NAMALWA (cell line): ENCODE measurements around the gene DNMT3B.
"Not testable (repeated sequence)": the region's sequence is repeated elsewhere in the genome, so short reads cannot be mapped to it uniquely, and the experiment has no call there.

Source experiments
- DNase-seq: peaks from one replicate; pipeline ENCODE4 v3.0.0-alpha.2; 2015; ENCODE audit warnings: low spot score

The DNMT3B gene

DNA sequence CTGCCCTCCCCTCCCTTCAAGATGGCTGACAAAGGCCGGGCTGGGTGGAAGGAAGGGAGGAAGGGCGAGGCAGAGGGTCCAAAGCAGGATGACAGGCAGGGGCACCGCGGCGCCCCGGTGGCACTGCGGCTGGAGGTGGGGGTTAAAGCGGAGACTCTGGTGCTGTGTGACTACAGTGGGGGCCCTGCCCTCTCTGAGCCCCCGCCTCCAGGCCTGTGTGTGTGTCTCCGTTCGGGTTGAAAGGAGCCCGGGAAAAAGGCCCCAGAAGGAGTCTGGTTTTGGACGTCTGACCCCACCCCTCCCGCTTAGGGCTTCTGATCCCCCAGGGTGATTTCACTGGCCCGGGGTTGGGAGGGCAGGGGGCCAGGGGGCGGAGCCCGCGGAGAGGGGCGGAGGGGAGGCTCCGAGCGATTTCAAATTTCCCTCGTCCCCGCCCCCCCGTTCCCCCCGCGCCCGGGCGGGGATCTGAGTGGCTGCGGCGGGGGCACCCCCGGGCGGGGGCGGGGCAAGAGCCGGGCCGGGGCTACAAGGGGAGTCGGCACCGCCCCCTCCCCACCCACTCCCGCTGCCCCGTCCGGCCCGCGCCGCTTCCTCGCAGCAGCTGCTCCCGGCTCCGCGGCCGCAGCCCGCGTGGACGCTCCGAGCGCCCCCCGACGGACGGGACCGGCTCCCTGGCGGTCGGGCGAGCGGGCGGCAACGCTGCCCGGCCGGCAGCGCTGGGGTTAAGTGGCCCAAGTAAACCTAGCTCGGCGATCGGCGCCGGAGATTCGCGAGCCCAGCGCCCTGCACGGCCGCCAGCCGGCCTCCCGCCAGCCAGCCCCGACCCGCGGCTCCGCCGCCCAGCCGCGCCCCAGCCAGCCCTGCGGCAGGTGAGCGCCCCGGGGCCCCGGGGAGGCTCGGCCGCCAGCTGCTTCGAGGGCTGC is at the start of gene DNMT3B:
Gene DNMT3B (plus strand): TSS at position 555 of the 923 bp plus-strand sequence. CDS start 17,939 bp downstream, outside the sequence.
- peak; percentile 85 for DNase-seq

DNA sequence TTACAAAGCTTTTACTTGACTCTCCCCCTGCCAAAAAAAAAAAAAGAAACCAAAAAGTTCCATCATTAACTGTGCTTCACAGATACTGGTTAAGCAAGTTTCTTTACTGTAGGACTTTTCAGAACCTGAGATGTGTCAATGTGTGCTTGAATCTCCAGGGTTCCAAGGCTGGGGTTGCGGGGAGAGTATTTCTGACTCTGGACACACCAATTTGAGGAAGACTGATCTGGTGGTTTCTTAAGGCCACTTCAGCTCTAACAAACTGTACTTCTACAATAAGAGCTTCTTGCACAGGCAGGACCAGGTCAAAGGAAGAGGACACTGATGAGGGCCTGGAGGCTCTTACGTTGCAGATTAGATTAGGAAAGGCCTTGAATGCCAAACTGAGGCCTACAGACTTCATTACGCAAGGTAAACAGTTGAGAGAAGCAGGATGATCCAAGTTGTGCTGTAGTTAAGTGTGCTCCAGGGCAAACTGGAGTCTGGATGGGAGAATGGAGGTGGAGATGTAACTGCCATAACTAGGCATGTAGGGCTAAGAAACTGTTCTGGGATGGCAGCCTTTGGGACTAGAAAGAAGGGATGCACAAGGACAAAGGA is 43.3 kb upstream of the DNMT3B start:
- DNase-seq: no peak

DNA sequence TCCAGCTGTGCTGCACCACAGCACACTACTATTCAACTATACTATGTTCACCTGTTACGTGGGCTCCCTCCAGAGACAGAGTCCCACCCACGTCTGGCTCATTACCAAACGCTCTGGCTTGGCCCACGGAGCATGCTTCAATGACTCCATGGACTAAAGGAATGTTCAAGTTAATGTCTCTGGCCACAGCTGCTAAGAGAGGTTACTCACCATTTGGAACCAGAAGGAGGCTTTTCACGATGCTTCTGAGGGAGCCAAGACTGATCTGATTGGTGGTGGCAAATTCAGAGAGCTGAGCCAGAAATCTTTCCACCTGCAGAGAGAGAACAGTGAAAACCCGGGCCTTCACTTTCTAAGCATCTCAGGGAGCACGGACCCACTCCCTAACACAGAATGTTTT is 34.5 kb upstream of the DNMT3B start:
- no peak for DNase-seq

DNA sequence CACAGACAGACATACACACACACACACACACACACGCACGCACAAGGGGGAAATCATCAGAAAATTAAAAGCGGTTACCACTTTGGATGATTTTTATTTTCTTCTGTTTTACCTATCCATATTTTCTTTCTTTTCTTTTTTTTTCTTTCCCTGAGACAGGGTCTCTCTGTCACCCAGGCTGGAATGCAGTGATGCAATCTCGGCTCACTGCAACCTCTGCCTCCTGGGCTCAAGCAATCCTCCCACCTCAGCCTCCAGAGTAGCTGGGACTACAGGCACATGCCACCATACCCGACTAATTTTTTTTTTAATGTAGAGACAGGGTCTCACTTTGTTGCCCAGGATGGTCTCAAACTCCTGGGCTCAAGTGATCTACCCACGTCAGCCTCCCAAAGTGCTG is 33.8 kb upstream of the DNMT3B start:
- not testable (repeated sequence) for DNase-seq

DNA sequence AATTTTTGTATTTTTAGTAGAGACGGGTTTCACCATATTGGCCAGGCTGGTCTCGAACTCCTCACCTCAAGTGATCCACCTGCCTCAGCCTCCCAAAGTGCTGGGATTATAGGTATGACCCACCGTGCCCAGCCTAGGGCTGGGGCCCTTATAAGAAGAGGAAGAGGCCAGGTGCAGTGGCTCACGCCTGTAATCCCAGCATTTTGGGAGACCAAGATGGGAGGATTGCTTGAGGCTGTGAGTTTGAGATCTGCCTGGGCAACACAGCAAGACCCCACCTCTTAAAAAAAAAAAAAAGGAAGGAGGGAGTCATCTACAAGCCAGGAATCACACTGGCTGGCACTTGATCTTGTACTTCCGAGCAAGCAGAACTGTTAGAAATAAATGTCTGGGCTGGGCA is 32.9 kb upstream of the DNMT3B start:
- not testable (repeated sequence) for DNase-seq

DNA sequence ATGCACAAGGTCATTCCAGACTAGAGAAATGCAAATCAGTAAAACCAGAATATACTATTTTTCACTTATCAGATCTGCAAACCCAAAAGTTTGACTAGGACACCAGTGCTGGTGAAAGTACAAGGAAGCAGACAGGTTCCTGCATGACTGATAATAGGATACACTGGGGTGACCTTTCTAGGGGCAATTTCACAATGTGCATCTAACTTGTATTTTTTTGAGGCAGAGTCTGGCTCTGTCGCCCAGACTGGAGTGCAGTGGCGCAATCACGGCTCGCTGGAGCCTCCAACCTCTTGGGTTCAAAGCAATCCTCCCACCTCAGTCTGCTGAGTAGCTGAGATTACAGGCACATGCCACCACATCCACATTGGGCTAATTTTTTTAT is 30.3 kb upstream of the DNMT3B start:
- DNase-seq: no peak

DNA sequence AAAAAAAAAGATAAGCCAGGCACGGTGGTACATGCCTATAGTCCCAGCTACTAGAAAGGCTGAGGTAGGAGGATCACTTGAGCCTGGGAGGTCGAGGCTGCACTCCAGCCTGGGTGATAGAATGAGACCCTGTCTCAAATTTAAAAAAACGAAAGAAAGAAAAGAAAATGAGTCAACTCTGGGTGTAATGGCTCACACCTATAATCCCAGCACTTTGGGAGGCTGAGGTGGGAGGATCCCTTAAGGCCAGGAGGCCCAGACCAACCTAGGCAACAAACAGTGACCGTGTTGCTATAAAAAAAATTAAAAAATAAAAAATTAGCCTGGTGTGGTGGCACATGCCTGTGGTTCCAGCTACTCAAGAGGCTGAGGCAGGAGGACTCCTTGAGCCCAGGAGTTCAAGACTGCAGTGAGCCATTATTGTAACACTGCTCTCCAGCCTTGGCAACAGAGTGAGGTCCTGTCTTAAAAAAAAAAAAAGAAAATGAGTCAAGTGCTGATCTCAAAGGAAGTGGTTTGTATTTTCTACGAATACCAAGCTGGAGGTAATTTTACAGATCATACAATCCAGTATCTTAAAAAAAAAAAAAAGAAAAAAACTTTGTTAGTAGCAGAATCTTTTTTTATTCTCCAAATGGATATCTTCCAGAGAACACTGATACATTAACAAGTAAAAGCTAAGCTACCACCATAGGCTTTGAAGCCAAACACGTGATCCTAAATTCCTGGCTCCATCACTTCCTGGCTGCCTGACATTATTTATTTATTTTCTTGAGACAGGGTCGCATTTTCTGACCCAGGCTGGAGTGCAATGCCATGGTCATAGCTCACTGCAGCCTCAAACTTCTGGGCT is 24.6 kb upstream of the DNMT3B start:
- no peak for DNase-seq

DNA sequence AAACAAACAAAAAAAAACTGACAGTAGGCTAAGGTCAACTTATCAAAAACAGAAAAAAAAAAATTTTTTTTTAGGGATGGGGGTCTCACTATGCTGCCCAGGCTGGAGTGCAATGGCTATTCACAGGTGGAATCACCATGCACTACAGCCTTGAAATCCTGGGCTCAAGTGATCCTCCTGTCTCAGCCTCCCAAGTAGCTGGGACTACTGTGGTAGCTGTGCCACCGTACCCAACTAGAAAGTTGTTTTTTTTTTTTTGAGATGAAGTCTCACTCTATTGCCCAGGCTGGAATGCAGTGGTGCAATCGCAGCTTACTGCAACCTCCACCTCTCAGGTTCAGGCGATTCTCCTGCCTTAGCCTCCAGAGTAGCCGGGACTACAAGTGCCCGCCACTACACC is 21.0 kb upstream of the DNMT3B start:
- DNase-seq: no peak

DNA sequence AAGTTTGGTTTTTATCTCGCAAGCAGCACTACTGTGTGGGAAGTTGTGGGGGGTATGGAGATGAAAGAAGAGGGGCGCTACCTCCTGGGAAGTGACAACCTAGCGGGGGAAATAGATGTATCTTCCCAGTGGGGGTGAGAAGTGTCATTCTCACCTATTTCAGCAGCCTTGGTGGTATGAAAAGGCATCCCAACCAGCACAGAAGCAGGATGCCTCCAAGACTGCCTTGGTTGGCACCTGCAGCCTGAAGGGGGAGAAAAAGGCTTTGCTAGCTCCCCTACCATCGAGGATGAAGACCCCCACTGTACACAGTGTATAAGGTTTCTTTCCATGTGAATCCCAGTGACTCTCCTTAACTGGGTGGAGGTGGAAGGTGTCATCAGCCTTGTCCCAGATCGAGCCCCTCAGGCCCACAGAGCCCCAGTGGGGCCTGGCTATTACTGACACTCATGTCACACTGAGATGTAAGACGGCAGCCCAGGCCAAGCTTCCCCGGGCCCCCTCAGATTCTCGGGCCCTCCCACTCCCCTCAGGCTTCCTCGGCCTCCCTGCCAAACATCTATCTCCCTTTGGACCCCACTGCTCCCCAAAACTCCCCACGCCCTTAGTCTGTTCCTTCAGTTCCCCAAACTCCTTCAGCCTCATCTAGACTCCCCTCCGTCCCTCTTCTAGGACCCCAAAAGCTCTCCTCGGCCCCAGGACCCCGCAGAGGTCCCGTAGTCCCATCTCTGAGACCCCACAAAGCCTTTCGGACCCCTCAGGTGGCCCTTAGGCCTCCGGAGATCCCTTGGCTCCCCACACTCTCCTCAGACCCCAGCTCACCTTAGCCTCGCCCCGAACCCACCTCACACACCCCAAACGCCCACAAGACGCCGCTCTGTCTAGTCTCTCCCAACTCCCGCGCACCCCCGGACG is 19.6 kb upstream of the DNMT3B start:
- DNase-seq: peak; percentile 42

DNA sequence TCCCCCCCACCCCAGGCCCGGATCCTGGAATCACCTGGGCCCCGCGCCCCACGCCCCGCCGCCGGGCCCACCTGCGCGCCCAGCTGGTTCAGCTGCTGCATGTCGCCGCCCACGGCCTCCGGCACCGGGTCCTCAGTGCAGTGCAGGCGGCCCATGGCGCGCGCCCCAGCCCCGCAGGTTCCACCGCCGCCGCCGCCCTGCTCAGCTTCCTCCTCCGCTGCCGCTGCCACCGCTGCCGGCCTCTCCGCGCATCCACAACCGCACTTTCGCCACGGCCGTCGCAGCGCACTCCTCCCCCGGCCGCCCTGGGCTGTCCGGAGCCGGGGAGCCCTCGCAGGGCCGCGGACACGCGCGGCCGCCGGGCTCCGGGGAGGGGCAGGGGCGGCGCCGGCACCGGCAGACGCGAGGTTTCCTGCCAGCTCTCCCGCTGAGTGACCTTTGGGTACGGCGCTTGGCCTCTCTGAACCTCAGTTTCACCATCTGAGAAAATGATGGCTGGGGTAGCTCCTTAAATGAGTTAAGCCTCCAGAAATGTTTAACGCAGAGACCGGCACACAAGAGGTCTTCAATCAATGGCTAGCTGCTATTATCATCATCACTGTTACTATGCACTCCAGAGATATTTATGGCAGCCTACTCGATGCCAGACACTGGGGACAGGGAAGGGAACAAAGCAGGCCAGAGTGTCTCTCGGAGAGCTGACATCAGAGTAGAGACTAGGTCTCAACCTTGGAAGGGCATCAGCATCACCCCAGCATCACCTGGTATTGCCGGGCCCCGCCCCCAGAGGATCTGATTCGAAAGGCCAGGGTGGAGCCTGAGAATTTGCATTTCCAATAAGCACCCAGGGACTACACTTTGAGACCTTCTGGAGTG is 18.7 kb upstream of the DNMT3B start, which contains the start of gene COMMD7:
Gene COMMD7 (minus strand): TSS at position 231 of the 876 bp plus-strand sequence. CDS start 76 bp downstream, at position 155.
- DNase-seq: peak; percentile 87

DNA sequence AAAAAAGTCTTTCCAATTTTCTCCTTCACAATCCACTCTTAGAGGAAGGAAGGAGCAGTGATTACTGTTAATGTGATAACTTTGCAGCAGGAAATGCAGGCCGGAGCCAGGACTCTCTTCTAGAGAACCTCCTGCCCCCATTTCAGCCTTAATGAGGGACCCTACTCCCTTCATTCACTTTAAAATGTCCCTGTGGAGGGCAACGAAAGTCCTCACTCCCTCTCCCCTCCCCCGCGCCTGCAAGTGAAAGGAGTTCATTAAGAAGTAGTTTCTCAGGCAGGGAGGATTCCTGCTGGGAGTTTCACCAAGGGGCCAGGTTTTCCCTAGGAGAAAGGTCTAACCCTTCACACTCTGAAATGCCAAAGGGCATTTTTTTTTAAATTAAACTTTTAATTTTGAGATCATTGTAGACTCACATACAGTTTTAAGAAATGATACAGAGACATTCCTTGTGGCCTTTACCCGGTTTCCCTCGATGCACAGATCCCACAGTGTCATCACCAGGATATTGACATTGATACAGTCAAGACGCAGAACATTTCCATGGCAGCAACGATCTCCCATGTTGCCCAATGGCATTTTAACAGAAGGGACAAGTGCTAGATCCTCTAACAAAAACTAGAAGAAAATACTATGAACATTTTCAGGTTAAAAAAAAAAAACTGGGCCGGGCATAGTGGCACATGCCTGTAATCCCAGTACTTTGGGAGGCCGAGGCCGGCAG is 12.1 kb upstream of the DNMT3B start:
- no peak for DNase-seq

DNA sequence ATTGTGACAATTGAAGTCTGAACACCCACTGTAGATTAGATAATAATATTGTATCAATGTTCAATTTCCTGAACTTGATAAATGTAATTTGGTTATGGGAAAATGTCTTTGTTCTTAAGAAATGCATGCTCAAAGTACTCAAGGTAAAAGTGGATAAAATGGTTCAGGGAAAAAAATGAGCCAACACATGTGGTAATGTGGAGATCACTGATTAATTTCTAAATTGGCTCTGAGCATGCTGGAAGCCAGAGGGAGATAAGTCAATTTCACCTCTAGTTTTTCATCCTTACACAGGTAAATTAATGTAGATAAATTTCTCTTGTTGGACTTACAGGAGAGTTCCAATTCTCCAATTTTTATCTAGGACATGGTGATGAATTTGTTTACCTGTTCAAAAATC is 10.9 kb upstream of the DNMT3B start:
- DNase-seq: no peak

DNA sequence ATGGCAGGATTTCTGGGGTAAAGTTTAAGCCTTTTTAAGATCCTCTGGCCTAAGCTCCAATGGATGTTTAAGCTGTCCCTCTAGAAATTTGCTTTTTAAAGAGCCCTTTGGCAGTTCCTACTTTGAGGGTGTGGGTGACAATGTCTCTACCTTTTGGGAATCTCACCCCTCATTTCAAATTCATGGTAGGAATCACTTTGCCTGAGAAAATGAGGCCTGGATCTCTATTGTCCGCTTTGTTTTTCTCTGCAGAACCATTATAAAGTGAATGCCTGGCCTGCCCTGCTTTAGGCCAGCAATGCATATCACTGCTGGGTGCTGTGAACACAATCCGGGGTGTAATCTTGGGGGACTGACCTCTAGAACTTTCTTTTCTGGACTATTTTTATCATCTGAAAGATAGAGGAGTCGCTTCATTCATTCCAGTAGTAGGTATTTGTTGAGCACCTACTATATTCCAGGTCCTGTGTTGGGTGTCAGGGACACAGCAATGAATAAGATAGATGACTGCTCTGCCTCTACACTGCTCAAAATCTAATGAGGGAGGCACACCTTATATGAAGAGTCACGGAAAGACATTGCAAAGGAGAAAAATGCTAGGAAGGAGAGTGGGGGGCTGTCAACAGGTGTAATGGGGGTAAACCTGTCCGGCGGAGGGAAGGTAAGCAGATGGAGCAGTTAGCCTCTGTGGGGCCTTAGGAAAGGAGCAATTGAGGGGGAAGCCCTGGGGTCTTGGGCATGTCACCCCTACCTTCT is 10.3 kb upstream of the DNMT3B start:
- DNase-seq: no peak

DNA sequence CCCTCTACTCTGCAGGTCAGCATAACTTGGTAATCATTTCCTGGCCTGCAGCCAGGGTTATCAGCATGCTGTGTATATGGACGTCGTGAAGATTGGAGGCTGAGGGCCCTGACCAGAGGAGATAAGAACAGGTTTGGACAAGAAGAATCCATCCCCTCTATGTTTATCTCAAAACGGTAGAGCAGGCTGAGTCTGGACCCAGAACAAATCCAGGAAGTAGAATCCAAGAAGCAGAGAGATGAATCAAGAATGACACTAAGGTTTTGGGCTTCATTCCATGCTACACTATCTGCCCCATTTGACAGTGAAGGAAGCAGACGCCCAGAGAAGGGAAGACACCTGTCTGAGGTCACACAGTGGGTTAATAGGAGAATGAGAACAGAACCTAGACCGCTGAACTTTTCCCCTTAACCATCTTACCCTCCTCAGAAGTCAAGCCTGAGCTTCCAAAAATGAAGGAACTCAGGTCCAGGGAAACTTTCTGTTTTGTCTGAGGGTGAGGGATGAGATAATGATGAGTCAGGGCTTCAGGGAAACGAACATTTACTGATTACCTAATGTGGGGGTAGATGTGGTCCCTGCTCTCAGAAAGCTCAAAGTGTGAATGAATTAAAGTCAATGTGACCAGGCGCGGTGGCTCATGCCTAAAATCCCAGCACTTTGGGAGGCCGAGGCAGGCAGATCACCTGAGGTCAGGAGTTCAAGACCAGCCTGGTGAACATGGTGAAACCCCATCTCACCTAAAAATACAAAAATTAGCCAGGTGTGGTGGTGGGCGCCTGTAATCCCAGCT is 9.5 kb upstream of the DNMT3B start:
- DNase-seq: no peak

DNA sequence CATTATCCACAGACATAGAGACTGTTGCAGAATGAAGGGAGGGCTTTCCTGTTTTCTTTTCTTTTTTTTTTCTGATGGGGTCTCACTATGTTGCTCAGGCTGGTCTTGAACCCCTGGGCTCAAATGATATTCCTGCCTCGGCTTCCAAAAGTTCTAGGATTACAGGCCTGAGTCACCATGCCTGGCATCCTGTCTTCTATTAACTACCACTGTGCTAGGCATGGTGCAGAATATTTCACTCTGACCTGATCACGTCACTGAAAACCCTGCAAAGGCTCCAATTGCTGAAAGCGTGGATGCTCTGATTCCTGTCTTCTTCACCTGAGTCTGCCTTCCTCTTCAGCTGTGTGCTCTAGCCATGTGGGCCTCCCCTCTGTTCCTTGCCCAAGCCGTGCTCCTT is 8.5 kb upstream of the DNMT3B start:
- DNase-seq: no peak

DNA sequence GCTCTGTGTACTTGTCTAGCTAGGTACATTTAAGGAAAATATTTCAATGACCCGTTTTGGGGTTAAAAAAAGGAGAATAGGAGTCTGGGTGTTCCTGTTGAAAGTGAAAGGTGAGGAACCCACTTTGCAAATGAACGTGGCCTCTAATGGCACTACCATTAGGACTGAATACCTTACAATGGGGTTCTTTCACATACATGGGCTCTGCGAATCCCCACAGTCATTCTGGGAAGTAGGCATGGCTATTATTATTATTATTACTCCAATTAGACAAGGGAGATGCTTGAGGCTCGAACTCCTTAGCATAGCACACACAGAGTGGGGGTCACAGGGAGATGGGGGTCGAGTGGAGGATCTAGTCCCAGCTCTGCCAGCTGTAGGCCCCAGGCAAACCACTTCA is 6.0 kb upstream of the DNMT3B start:
- DNase-seq: no peak

DNA sequence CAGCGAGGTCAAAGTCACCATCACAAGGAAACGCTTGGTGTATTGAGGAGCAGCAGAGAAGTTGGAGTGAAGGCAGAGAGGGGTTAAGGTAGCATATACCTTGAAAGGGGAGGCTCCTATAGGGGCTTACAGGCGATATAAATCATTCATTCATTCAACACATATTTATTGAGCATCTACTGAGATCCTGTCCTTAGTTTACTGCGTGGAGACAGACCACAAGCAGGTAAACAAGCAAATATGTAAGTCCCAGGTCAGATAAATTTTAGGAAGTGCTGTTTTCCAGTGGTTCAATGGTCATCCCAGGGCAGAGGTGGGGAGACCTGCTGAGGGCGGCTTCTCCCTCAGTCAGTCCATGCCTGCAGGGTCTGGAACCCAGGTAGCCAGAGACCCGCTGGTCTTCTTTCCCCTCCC is 761 bp upstream of the DNMT3B start:
- peak; percentile 18 for DNase-seq

DNA sequence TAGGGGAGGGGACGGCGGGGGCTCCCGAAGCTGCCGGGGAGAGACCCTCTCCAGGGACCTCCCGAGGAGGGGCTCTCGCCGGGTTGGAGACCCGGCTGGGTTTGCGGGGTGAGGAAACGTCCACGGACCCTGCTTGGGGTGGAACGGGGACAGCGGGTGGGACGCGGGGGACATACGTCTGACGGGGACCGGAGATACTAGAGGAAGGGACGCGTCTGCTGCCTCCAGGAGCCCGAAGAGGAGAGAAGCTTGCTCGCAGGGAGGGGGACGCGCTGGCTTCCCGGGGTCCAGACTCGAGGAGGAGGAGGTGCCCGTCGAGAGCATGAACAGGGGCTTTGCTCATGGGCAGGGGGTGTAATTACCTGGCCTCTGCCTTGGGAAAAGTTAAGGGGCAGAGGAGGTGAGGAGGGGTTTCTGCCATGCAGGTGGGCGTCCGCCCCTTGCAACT is 593 bp downstream of the DNMT3B start:
- peak; percentile 41 for DNase-seq
